Measurements from ENCODE around the gene RNF11. TPM values are rescaled to one million over a fixed set of nuclear protein-coding genes. Genes with fewer than 3 reads are reported as not detected.

RNF11 gene
- total RNA-seq (2021; fragmentation: NEBNext Ultra II Directional; extraction: Animal tissue kit (Norgen Biotek cat#: 25700)): 100 to 1,000 TPM; 114 to 147 (median 128) TPM
- long read RNA-seq, transcript RNF11-201 (3 exons, 3,084 nt): major isoform, 37 of 53 reads
- long read RNA-seq, partial matches to known transcripts: 0 of 53 reads
- long read RNA-seq, other reads (novel, unspliced or antisense): 15 of 53 reads

- peak; percentile 83 for DNase-seq
- Mint-ChIP-seq H3K27me3 (ENCODE audit: insufficient read depth) (peaks cover 4% of the 10 kb centered on the region), H3K4me3 (peak within 1 kb of the TSS; percentile 90), H3K27ac (peak within 1 kb of the TSS; percentile 90), H3K36me3 (ENCODE audit: low read depth) (no peaks in the 10 kb centered on the region), H3K9me3 (no peaks in the 10 kb centered on the region), H3K4me1 (ENCODE audit: low read depth) (peaks cover 19% of the 10 kb centered on the region)
- TF ChIP-seq CTCF (IDR thresholded peaks at IDR 0.05): no peak
Observed at GRCh38 chr1:51235673-51236530, at the start of gene RNF11. RNF11 (plus strand) TSS chr1:51236273; CDS start chr1:51236757, 484 bp downstream.

DNA sequence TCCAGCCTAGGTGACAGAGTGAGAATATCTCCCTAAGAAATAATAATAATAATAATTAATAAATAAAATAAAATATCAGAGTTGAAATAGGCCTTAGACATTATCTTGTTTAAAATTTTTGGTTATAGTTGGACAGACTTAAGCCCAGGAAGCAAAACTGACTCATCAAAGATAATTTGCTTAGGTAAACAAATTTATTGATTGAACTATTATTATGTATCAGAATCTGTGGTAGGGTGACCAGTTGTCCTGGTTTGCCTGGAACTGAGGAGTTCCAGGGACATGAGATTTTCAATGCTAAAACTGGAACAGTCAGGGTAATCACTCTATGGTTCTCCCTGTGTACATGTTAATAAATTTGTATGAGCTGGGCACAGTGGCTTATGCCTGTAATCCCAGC lies 47.8 kb upstream of the RNF11 start:
- Mint-ChIP-seq H3K27ac (no peak overlapping the region), H3K27me3 (ENCODE audit: insufficient read depth) (peaks cover 2% of the 10 kb centered on the region; the same call in 1 of the 2 replicates), H3K4me3 (no peak overlapping the region), H3K4me1 (ENCODE audit: low read depth) (no peaks in the 10 kb centered on the region), H3K9me3 (no peaks in the 10 kb centered on the region), H3K36me3 (ENCODE audit: low read depth) (no peaks in the 10 kb centered on the region)
- no peak for DNase-seq
- TF ChIP-seq CTCF (IDR thresholded peaks at IDR 0.05): no peak

DNA sequence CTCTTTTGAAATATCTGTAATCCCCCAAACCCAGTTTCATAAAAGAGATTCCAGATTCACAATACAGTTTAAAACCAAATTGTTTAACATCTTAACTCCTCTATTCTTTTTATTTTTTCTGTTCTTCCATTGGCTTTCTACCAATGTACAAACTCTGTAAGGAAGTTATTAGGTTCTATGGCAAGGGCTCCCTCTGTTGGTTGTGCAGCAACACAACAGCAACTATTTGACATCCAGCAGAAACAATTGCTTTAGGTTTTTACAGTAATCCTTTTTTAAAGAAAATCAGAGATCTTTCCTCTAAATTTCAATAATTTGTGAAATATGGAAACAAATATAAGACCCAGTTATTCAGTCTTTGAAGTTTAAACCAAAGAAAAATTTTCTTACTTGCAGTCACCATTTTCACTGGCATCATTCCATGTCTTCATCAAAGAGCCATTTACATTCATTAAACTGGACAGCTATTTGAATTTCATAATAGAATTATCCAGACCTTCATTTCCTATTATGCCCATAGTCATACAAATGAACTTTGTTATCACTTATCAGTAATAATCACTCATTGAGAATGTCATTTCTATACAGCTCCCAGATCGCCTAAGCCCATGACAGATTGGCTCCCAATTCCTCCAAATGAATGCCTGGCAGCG lies 46.5 kb upstream of the RNF11 start:
- Mint-ChIP-seq H3K27ac (no peak overlapping the region), H3K9me3 (no peaks in the 10 kb centered on the region), H3K36me3 (ENCODE audit: low read depth) (no peaks in the 10 kb centered on the region), H3K4me1 (ENCODE audit: low read depth) (no peaks in the 10 kb centered on the region), H3K27me3 (ENCODE audit: insufficient read depth) (peaks cover 1% of the 10 kb centered on the region; the same call in 1 of the 2 replicates), H3K4me3 (no peak overlapping the region)
- peak; percentile 71 for DNase-seq
- TF ChIP-seq CTCF (IDR thresholded peaks at IDR 0.05): peak; percentile 94

DNA sequence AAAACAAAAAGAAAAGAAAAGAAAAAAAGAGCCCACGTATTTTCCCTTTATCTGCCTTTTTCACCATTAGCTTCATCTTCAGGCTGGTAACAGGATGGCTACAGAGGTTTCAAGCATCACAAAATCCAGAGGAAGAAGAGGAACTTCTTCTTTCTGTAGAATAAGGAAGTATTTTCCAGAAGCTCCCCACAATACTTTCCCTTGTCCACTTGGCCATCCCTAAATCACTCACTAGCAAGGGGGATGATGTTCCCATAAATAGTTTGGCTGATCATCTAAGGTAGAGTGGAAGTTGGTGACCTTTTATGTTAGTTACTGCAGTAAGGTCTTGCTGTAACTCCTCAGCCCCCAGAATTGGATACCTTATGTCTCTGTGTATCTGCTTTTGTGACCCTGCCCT lies 45.1 kb upstream of the RNF11 start:
- Mint-ChIP-seq H3K27me3 (ENCODE audit: insufficient read depth) (peaks cover 3% of the 10 kb centered on the region; the same call in 1 of the 2 replicates), H3K9me3 (no peaks in the 10 kb centered on the region), H3K4me3 (no peak overlapping the region), H3K36me3 (ENCODE audit: low read depth) (no peaks in the 10 kb centered on the region), H3K4me1 (ENCODE audit: low read depth) (peaks cover 1% of the 10 kb centered on the region), H3K27ac (no peak overlapping the region)
- no peak for TF ChIP-seq CTCF (IDR thresholded peaks at IDR 0.05)
- no peak for DNase-seq

DNA sequence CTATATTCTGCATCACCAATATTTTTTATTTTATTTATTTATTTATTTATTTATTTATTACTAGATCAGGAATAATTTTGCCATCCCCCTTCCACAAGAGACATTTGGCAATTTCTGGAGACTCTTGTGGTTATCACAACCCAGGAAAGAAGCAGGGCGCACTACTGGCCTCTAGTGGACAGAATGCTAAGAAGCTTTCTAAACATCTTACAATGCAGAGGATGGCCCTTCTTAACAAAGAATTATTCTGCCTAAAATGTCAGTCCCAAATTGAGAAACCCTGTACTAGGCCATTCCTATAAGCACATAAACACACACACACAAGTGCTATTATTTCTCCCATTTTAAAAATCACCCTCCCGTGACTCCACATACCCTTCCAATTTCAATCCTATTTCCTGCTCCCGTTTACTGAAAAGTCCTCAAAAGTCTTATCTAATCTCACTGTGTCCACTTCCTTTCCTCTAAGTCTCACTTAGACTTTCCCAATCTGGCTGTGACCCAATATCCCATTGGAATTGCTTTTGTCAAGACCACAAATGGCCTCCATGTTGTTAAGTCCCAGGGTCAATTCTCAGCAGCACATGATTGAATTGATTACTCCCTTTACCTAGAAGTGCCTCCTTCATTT lies 43.7 kb upstream of the RNF11 start:
- H3K27me3 Mint-ChIP-seq (ENCODE audit: insufficient read depth): peaks cover 3% of the 10 kb centered on the region; the same call in 1 of the 2 replicates
- TF ChIP-seq CTCF (IDR thresholded peaks at IDR 0.05): peak; percentile 93

More for the DNA sequence above, 43.7 kb upstream of the RNF11 start:
- H3K27ac Mint-ChIP-seq: no peak overlapping the region
- no peaks in the 10 kb centered on the region for H3K9me3 Mint-ChIP-seq
- DNase-seq: peak; percentile 73
- peaks cover 8% of the 10 kb centered on the region for H3K4me1 Mint-ChIP-seq (ENCODE audit: low read depth)
- no peak overlapping the region for H3K4me3 Mint-ChIP-seq
- H3K36me3 Mint-ChIP-seq (ENCODE audit: low read depth): no peaks in the 10 kb centered on the region
